Calu3 (cell line): Measurements from ENCODE around the gene IMMP2L. TPM values are rescaled to one million over a fixed set of nuclear protein-coding genes. Genes with fewer than 3 reads are reported as not detected.

Source experiments
- BruUV-seq: library from RNA; stranded (reverse); fragments of 400-500 nt; replicated peaks from 2 replicates; lab custom pipeline; 2021; lab: Mats Ljungman, UMichigan
- CTCF ChIA-PET: fragments of 300-600 bp; sonication (Branson Sonifier 250); formaldehyde crosslinking; loops from one replicate; lab custom pipeline; 2022; ENCODE audit warnings: antibody characterized with exemption; lab: Charles Lee
- DNase-seq: peaks from one replicate; pipeline ENCODE4 v3.0.0; 2022
- H3K27ac Mint-ChIP-seq: one replicate; pipeline ENCODE4 v1.8.0; 2022; ENCODE audit warnings: mixed read lengths; ENCODE audit not compliant: unreplicated experiment
- H3K27me3 Mint-ChIP-seq: one replicate; pipeline ENCODE4 v1.8.0; 2022; ENCODE audit warnings: mixed read lengths; ENCODE audit not compliant: unreplicated experiment
- H3K36me3 Mint-ChIP-seq: one replicate; pipeline ENCODE4 v1.8.0; 2022; ENCODE audit warnings: mild to moderate bottlenecking, moderate library complexity, mixed read lengths; ENCODE audit not compliant: insufficient read depth, unreplicated experiment
- H3K4me1 Mint-ChIP-seq: one replicate; pipeline ENCODE4 v1.8.0; 2022; ENCODE audit warnings: mild to moderate bottlenecking, low read depth, mixed read lengths; ENCODE audit not compliant: unreplicated experiment
- H3K4me3 Mint-ChIP-seq: one replicate; pipeline ENCODE4 v1.8.0; 2022; ENCODE audit warnings: mild to moderate bottlenecking, low read depth, moderate library complexity, mixed read lengths; ENCODE audit not compliant: unreplicated experiment
- H3K9me3 Mint-ChIP-seq: one replicate; pipeline ENCODE4 v1.8.0; 2022; ENCODE audit warnings: low read depth, mixed read lengths; ENCODE audit not compliant: unreplicated experiment
- intact Hi-C: fragments of 100-400 bp; cut with micrococcal nuclease; formaldehyde crosslinking; loops from one replicate; pipeline ENCODE4 v1.10.0; 2022; ENCODE audit not compliant: unreplicated experiment
- total RNA-seq: library from RNA; stranded (reverse); gene quantifications from 2 replicates; pipeline ENCODE4 v1.2.3, GENCODE V29; 2022
- TF ChIP-seq, protein P1 (sequence below): fragments of 200-600 bp; IDR thresholded peaks from one replicate; pipeline ENCODE4 v1.8.0; 2022; ENCODE audit warnings: antibody characterized with exemption; ENCODE audit not compliant: unreplicated experiment

Gene IMMP2L
- total RNA-seq, 1 experiment from 2014 or later, result 28.6 TPM

DNA sequence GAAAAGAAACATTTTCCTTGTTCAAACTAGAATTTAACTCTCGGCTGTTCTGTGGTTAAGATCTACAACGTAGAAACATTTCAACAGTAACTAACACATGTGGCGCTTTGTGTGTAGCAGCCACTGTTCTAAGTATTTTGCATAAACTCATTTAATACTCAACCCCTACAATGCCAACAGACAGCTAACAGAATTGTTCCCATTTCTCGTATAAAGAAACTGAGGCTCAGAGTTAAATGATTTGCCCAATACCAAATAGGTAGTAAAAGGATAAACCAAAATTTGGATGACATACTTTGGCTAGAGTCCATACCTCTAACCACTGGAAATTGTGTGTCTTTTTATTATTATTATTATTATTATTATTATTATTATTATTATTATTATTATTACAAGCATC, 543.8 kb downstream of the IMMP2L start:
- Mint-ChIP-seq H3K27me3 (no peaks in the 10 kb centered on the region), H3K36me3 (no peaks in the 10 kb centered on the region), H3K4me3 (no peak overlapping the region), H3K9me3 (no peaks in the 10 kb centered on the region), H3K27ac (no peak overlapping the region), H3K4me1 (no peaks in the 10 kb centered on the region)
- TF ChIP-seq, protein P1, sequence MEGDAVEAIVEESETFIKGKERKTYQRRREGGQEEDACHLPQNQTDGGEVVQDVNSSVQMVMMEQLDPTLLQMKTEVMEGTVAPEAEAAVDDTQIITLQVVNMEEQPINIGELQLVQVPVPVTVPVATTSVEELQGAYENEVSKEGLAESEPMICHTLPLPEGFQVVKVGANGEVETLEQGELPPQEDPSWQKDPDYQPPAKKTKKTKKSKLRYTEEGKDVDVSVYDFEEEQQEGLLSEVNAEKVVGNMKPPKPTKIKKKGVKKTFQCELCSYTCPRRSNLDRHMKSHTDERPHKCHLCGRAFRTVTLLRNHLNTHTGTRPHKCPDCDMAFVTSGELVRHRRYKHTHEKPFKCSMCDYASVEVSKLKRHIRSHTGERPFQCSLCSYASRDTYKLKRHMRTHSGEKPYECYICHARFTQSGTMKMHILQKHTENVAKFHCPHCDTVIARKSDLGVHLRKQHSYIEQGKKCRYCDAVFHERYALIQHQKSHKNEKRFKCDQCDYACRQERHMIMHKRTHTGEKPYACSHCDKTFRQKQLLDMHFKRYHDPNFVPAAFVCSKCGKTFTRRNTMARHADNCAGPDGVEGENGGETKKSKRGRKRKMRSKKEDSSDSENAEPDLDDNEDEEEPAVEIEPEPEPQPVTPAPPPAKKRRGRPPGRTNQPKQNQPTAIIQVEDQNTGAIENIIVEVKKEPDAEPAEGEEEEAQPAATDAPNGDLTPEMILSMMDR, result no peak
- no peak for DNase-seq
- intact Hi-C loops, result no loop called here
- CTCF ChIA-PET, result interaction anchor here (0.6 kb wide), 1 partner anchor 913 kb away, joined by 3 read pairs; no protein-coding TSS in a partner anchor
- BruUV-seq, result no TSS peak

DNA sequence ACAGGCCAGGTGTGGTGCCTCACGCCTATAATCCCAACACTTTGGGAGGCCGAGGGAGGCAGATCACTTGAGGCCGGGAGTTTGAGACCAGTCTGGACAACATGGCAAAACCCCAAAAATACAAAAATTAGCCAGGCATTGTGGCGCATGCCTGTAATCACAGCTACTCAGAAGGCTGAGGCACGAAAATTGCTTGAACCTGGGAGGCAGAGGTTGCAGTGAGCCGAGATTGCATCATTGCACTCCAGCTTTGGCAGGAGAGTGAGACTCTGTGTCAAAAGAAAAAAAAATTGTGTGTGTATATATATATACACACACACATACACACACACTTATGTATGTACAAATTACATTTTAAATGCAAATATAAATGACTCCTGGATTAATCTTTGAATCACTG, 548.2 kb downstream of the IMMP2L start:
- intact Hi-C loops, result no loop called here
- CTCF ChIA-PET, result no interaction called here
- H3K4me3 Mint-ChIP-seq, result no peak overlapping the region
- no peak overlapping the region for H3K27ac Mint-ChIP-seq
- no peaks in the 10 kb centered on the region for H3K9me3 Mint-ChIP-seq
- no TSS peak for BruUV-seq
- H3K36me3 Mint-ChIP-seq, result no peaks in the 10 kb centered on the region
- H3K27me3 Mint-ChIP-seq, result no peaks in the 10 kb centered on the region
- TF ChIP-seq, protein P1, result no peak
- DNase-seq, result no peak
- no peaks in the 10 kb centered on the region for H3K4me1 Mint-ChIP-seq

DNA sequence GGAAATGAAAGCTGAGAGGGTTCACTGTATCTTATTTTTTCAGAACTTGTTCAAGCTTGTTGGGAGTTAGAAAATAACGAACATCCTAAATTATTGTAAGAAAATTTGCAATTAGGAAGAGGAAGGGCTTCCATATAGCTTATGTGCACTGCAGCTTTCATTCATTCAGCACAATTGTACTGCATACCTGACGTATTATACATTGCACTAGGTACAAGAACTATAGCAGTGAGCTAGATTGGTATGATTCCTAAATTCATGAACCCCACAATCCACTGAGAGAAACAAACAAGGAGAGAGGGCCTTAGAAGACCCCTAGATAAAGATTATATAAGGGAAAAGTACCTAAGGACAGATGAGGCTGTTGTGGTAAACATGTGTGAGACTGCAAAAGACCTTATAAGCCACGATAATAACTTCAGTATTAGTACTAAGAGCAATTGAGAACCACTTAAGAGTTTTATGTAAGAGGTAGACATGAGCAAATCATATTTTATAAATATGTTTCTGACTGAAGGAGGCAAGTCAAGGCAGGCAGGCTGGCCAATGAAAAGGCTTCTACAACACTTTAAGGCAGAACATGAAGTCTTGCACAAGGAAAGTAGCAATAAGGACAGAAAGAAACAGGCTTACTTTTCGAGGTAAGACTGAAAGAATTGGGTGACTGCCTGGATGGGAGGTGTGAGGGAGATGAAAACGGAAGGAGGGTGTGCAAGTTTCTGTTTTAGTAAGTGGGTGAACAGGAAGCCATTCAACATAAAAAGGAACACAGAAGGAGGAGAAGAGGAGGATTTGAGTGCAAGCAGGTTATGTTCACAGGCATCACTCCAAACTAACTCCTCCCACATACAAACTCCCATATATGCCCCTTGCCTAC, 549.3 kb downstream of the IMMP2L start:
- Mint-ChIP-seq H3K36me3 (no peaks in the 10 kb centered on the region), H3K4me1 (no peaks in the 10 kb centered on the region), H3K27ac (no peak overlapping the region), H3K4me3 (no peak overlapping the region), H3K27me3 (no peaks in the 10 kb centered on the region), H3K9me3 (no peaks in the 10 kb centered on the region)
- BruUV-seq, result no TSS peak
- DNase-seq, result no peak
- intact Hi-C loops, result no loop called here
- TF ChIP-seq, protein P1, result no peak
- CTCF ChIA-PET, result no interaction called here

DNA sequence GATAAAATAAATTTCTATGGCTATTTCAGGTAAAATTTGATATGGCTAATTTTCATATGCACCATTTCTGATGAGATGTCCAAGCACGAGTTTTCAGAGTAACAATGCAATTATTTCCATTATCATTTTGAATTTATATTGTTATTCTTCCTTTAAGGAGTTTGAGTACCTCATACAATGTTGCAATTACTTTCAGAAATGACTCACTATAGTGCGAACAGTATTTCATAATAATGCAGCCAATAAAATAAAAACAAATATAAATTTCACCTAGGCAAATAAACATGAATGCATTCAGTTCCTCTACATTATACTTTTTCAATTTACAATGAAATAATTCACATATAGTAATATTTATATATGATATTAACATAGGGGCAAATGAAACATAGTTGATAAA, 550.1 kb downstream of the IMMP2L start:
- Mint-ChIP-seq H3K4me1 (no peaks in the 10 kb centered on the region), H3K27ac (no peak overlapping the region), H3K36me3 (no peaks in the 10 kb centered on the region), H3K27me3 (no peaks in the 10 kb centered on the region), H3K4me3 (no peak overlapping the region), H3K9me3 (no peaks in the 10 kb centered on the region)
- intact Hi-C loops, result no loop called here
- no TSS peak for BruUV-seq
- TF ChIP-seq, protein P1, result no peak
- CTCF ChIA-PET, result no interaction called here
- no peak for DNase-seq
